Measurements from ENCODE around the gene ANO4. TPM values are rescaled to one million over a fixed set of nuclear protein-coding genes. Genes with fewer than 3 reads are reported as not detected.

Gene ANO4
- total RNA-seq, 2 donors from 2014 or later = 3.4 to 4.0 TPM

DNA sequence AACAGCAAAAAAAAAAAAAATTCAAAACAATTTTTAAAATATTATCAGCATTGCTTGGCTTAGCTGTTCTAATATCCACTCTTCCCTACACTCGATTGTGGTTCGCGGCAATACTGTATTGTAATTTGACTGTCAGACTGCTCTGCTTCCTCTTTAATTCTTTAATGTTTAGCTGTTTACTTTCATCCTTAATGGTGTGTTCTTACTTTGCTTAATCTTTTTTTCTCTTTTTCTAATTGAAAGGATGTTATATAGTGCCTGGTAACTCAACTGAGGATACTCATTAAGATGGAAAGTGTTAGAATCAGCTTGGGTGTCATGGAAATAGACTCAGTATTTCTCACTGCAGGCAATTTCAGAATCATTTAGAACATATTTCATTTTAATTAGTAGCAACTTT lies 2.0 kb downstream of the ANO4 start:
- Mint-ChIP-seq H3K36me3 (ENCODE audit: low read depth) (no peaks in the 10 kb centered on the region), H3K4me1 (peaks cover 19% of the 10 kb centered on the region), H3K27ac (no peak overlapping the region), H3K4me3 (no peak overlapping the region), H3K9me3 (no peaks in the 10 kb centered on the region), H3K27me3 (ENCODE audit: insufficient read depth) (peaks cover 3% of the 10 kb centered on the region)
- H3K4me3 ChIP-seq (ENCODE audit: low read length) = no peak overlapping the region
- 85 to 100% methylated on average over 3 of the region's 3 CpGs for WGBS, 2 experiments (ENCODE audit: insufficient coverage in 1 of 2, insufficient read length in 1 of 2)
- TF ChIP-seq, protein P1, sequence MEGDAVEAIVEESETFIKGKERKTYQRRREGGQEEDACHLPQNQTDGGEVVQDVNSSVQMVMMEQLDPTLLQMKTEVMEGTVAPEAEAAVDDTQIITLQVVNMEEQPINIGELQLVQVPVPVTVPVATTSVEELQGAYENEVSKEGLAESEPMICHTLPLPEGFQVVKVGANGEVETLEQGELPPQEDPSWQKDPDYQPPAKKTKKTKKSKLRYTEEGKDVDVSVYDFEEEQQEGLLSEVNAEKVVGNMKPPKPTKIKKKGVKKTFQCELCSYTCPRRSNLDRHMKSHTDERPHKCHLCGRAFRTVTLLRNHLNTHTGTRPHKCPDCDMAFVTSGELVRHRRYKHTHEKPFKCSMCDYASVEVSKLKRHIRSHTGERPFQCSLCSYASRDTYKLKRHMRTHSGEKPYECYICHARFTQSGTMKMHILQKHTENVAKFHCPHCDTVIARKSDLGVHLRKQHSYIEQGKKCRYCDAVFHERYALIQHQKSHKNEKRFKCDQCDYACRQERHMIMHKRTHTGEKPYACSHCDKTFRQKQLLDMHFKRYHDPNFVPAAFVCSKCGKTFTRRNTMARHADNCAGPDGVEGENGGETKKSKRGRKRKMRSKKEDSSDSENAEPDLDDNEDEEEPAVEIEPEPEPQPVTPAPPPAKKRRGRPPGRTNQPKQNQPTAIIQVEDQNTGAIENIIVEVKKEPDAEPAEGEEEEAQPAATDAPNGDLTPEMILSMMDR (conservative IDR thresholded peaks at IDR 0.05) = no peak
- H3K36me3 ChIP-seq (ENCODE audit: control insufficient read depth, insufficient read depth, low read length) = no peaks in the 10 kb centered on the region
- H3K9ac ChIP-seq (ENCODE audit: extremely low read depth, low read length, poor library complexity, severe bottlenecking) = no peak overlapping the region
- H3K4me1 ChIP-seq (ENCODE audit: control insufficient read depth, insufficient read depth, low read length) = peaks cover 6% of the 10 kb centered on the region
- no peak for DNase-seq
- peaks cover 10% of the 10 kb centered on the region for H3K27me3 ChIP-seq (ENCODE audit: control insufficient read depth, insufficient read depth, low read length, poor library complexity, severe bottlenecking)
- H3K9me3 ChIP-seq (ENCODE audit: control insufficient read depth, low read length) = no peaks in the 10 kb centered on the region
- no peak overlapping the region for H3K27ac ChIP-seq (ENCODE audit: low read depth, low read length)

DNA sequence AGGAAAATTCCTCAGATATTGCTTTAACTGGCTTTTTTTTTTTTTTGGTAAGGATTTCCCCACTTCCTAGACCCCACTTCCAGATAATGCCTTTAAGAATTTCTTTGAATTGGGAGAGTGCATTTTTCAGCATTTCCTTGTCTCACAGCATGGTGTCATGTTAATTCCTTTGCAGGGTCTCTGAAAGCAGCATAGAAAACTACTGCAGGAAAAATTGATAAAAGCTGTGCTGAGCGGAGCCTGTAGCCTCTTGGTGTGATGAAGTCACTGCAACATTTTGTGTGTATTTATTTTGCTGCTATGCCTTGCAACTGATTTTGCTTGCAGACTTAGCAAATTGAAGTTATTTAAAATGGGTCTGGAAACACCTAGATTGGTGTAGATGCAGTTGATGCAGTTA lies 2.7 kb downstream of the ANO4 start:
- peaks cover 3% of the 10 kb centered on the region for H3K27me3 Mint-ChIP-seq (ENCODE audit: insufficient read depth)
- H3K27ac Mint-ChIP-seq = no peak overlapping the region
- no peak for DNase-seq
- peaks cover 6% of the 10 kb centered on the region for H3K4me1 ChIP-seq (ENCODE audit: control insufficient read depth, insufficient read depth, low read length)
- TF ChIP-seq, protein P1 (conservative IDR thresholded peaks at IDR 0.05) = no peak
- no peak overlapping the region for H3K4me3 ChIP-seq (ENCODE audit: low read length)
- no peaks in the 10 kb centered on the region for H3K36me3 Mint-ChIP-seq (ENCODE audit: low read depth)
- no peaks in the 10 kb centered on the region for H3K9me3 Mint-ChIP-seq
- 67 to 79% methylated on average over 1 of the region's 1 CpG for WGBS, 2 experiments (ENCODE audit: insufficient coverage in 1 of 2, insufficient read length in 1 of 2)
- no peak overlapping the region for H3K9ac ChIP-seq (ENCODE audit: extremely low read depth, low read length, poor library complexity, severe bottlenecking)
- no peak overlapping the region for H3K4me3 Mint-ChIP-seq
- peaks cover 10% of the 10 kb centered on the region for H3K27me3 ChIP-seq (ENCODE audit: control insufficient read depth, insufficient read depth, low read length, poor library complexity, severe bottlenecking)
- no peaks in the 10 kb centered on the region for H3K36me3 ChIP-seq (ENCODE audit: control insufficient read depth, insufficient read depth, low read length)
- H3K9me3 ChIP-seq (ENCODE audit: control insufficient read depth, low read length) = no peaks in the 10 kb centered on the region
- no peak overlapping the region for H3K27ac ChIP-seq (ENCODE audit: low read depth, low read length)
- H3K4me1 Mint-ChIP-seq = peaks cover 19% of the 10 kb centered on the region

DNA sequence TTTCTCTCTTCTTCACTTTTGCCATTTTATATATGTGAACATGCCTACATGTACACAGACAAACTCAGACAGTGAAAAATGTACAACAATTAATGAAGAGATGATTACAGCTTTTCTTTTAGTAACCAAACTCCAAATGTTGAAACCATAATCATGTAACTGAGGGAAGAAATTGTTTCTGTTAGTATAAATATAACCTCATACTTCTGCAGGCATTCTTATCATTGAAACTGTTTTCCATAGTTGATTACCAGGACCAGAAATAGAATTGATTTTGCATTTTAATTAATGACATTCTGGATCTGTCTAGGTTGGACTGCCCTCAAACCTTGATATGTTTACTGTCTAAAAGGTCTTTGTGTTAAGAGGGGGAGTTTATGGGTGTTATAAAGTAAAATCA lies 3.2 kb downstream of the ANO4 start:
- peaks cover 3% of the 10 kb centered on the region for H3K27me3 Mint-ChIP-seq (ENCODE audit: insufficient read depth)
- H3K27me3 ChIP-seq (ENCODE audit: control insufficient read depth, insufficient read depth, low read length, poor library complexity, severe bottlenecking) = peaks cover 10% of the 10 kb centered on the region

More for the DNA sequence above, 3.2 kb downstream of the ANO4 start:
- Mint-ChIP-seq H3K4me3 (no peak overlapping the region), H3K4me1 (peaks cover 19% of the 10 kb centered on the region), H3K36me3 (ENCODE audit: low read depth) (no peaks in the 10 kb centered on the region), H3K27ac (no peak overlapping the region), H3K9me3 (no peaks in the 10 kb centered on the region)
- H3K9ac ChIP-seq (ENCODE audit: extremely low read depth, low read length, poor library complexity, severe bottlenecking) = no peak overlapping the region
- peaks cover 6% of the 10 kb centered on the region for H3K4me1 ChIP-seq (ENCODE audit: control insufficient read depth, insufficient read depth, low read length)
- H3K4me3 ChIP-seq (ENCODE audit: low read length) = no peak overlapping the region
- no peak for DNase-seq
- H3K36me3 ChIP-seq (ENCODE audit: control insufficient read depth, insufficient read depth, low read length) = no peaks in the 10 kb centered on the region
- H3K9me3 ChIP-seq (ENCODE audit: control insufficient read depth, low read length) = no peaks in the 10 kb centered on the region
- H3K27ac ChIP-seq (ENCODE audit: low read depth, low read length) = no peak overlapping the region
- TF ChIP-seq, protein P1 (conservative IDR thresholded peaks at IDR 0.05) = no peak

Measured in endodermal cell (in vitro differentiated cells).